GM19043 (cell line): Measurements from ENCODE around the gene KAT2A.

Source experiments
- ATAC-seq: cut with Tn5 transposase; IDR thresholded peaks from one replicate; pipeline ENCODE4 v1.9.1; 2021; ENCODE audit warnings: low read depth; ENCODE audit not compliant: unreplicated experiment

Gene KAT2A

GRCh38 chr17:42096360-42097111 is 24.6 kb downstream of the KAT2A start:
- no peak for ATAC-seq

GRCh38 chr17:42094375-42095069 is 26.6 kb downstream of the KAT2A start:
- ATAC-seq, result no peak

- no peak for ATAC-seq
Observed at GRCh38 chr17:42092939-42093338, 28.2 kb downstream of the KAT2A start.

- ATAC-seq, result no peak
Observed at GRCh38 chr17:42090964-42091790, 30.0 kb downstream of the KAT2A start.

- ATAC-seq, result no peak
Observed at GRCh38 chr17:42088736-42089135, 32.4 kb downstream of the KAT2A start.

- no peak for ATAC-seq
Observed at GRCh38 chr17:42087736-42088705, 33.1 kb downstream of the KAT2A start.

GRCh38 chr17:42087042-42087701 is 34.0 kb downstream of the KAT2A start:
- ATAC-seq, result no peak

GRCh38 chr17:42081516-42082129 is 39.5 kb downstream of the KAT2A start:
- no peak for ATAC-seq

GRCh38 chr17:42079541-42079940 is 41.6 kb downstream of the KAT2A start:
- ATAC-seq, result no peak

- ATAC-seq, result no peak
Observed at GRCh38 chr17:42078396-42079043, 42.6 kb downstream of the KAT2A start.

GRCh38 chr17:42077755-42078154 is 43.4 kb downstream of the KAT2A start:
- no peak for ATAC-seq

- no peak for ATAC-seq
Observed at GRCh38 chr17:42076797-42077559, 44.2 kb downstream of the KAT2A start.

- no peak for ATAC-seq
Observed at GRCh38 chr17:42075789-42076188, 45.4 kb downstream of the KAT2A start.

- no peak for ATAC-seq
Observed at GRCh38 chr17:42072323-42073187, 48.6 kb downstream of the KAT2A start.

- ATAC-seq, result no peak
Observed at GRCh38 chr17:42071810-42072209, 49.4 kb downstream of the KAT2A start.

- no peak for ATAC-seq
Observed at GRCh38 chr17:42068979-42069378, 52.2 kb downstream of the KAT2A start.
